WTC11 (cell line): ENCODE measurements around the gene TMEM117. TPM values are rescaled to one million over a fixed set of nuclear protein-coding genes. Genes with fewer than 3 reads are reported as not detected.

Experiments used
- ATAC-seq: fragments of 200-7000 bp; cut with Tn5 transposase; 2 replicates; pipeline ENCODE4 v1.10.0; 2021; ENCODE audit warnings: mild to moderate bottlenecking, moderate library complexity
- CTCF ChIA-PET: fragments of 300-600 bp; sonication (Branson Sonifier 250); formaldehyde crosslinking; loops from one replicate; lab custom pipeline; 2021; ENCODE audit warnings: antibody characterized with exemption; lab: Charles Lee
- POLR2A ChIA-PET: fragments of 350-600 bp; sonication (Branson Sonifier 250); formaldehyde crosslinking; loops from one replicate; lab custom pipeline; 2021; ENCODE audit warnings: antibody characterized with exemption; lab: Charles Lee
- DNase-seq: peaks from one replicate; pipeline ENCODE4 v3.0.0; 2021; ENCODE audit warnings: low spot score
- H3K27ac Mint-ChIP-seq: 2 replicates; pipeline ENCODE4 v1.8.0; 2021; ENCODE audit warnings: mixed read lengths
- H3K27me3 Mint-ChIP-seq: 2 replicates; pipeline ENCODE4 v1.8.0; 2021; ENCODE audit warnings: low read depth, mild to moderate bottlenecking, moderate library complexity, mixed read lengths
- H3K36me3 Mint-ChIP-seq: 2 replicates; pipeline ENCODE4 v1.8.0; 2021; ENCODE audit warnings: mixed read lengths
- H3K4me1 Mint-ChIP-seq: 2 replicates; pipeline ENCODE4 v1.8.0; 2022; ENCODE audit warnings: mixed read lengths
- H3K4me3 Mint-ChIP-seq: 2 replicates; pipeline ENCODE4 v1.8.0; 2021; ENCODE audit warnings: mild to moderate bottlenecking, moderate library complexity, mixed read lengths
- H3K9me3 Mint-ChIP-seq: 2 replicates; pipeline ENCODE4 v1.8.0; 2021; ENCODE audit warnings: mixed read lengths
- CREM ChIP-seq: sonication (generic); formaldehyde crosslinking; IDR thresholded peaks from 2 replicates; pipeline ENCODE4 v1.8.1; 2022; ENCODE audit warnings: mild to moderate bottlenecking, missing genetic modification reagents, moderate library complexity
- ELF4 ChIP-seq: sonication (generic); formaldehyde crosslinking; IDR thresholded peaks from 2 replicates; pipeline ENCODE4 v1.8.1; 2022; ENCODE audit warnings: low read depth, mild to moderate bottlenecking, moderate library complexity, missing genetic modification reagents
- EMX1 ChIP-seq: fragments of 250-450 bp; sonication (Bioruptor Pico); IDR thresholded peaks from 2 replicates; pipeline ENCODE4 v1.8.0; 2021; ENCODE audit warnings: mild to moderate bottlenecking
- ESRRA ChIP-seq: sonication (generic); formaldehyde crosslinking; IDR thresholded peaks from 2 replicates; pipeline ENCODE4 v1.8.1; 2022; ENCODE audit warnings: mild to moderate bottlenecking, missing genetic modification reagents, borderline replicate concordance
- FOXK1 ChIP-seq: sonication (generic); formaldehyde crosslinking; IDR thresholded peaks from 2 replicates; pipeline ENCODE4 v1.8.0; 2022; ENCODE audit warnings: mild to moderate bottlenecking, moderate library complexity, missing genetic modification reagents
- GRHL2 ChIP-seq: fragments of 250-450 bp; sonication (Bioruptor Pico); IDR thresholded peaks from 2 replicates; pipeline ENCODE4 v1.8.0; 2022; ENCODE audit warnings: mild to moderate bottlenecking, moderate library complexity; ENCODE audit not compliant: insufficient replicate concordance, severe bottlenecking
- NFE2L1 ChIP-seq: sonication (generic); formaldehyde crosslinking; IDR thresholded peaks from 2 replicates; pipeline ENCODE4 v1.8.1; 2023; ENCODE audit warnings: missing genetic modification reagents
- NR3C1 ChIP-seq: sonication (generic); formaldehyde crosslinking; conservative IDR thresholded peaks from 2 replicates; pipeline ENCODE4 v1.8.1; 2023; ENCODE audit warnings: low read depth, mild to moderate bottlenecking, missing genetic modification reagents
- SMAD3 ChIP-seq: sonication (generic); formaldehyde crosslinking; IDR thresholded peaks from 2 replicates; pipeline ENCODE4 v1.8.0; 2022; ENCODE audit warnings: missing genetic modification reagents, mild to moderate bottlenecking, borderline replicate concordance
- SOX15 ChIP-seq: fragments of 250-450 bp; sonication (Bioruptor Pico); IDR thresholded peaks from 2 replicates; pipeline ENCODE4 v1.9.0; 2021; ENCODE audit warnings: mild to moderate bottlenecking
- ZNF138 ChIP-seq: sonication (generic); formaldehyde crosslinking; conservative IDR thresholded peaks from 2 replicates; pipeline ENCODE4 v1.8.1; 2022; ENCODE audit warnings: mild to moderate bottlenecking, moderate library complexity, missing genetic modification reagents
- ZNF232 ChIP-seq: sonication (generic); formaldehyde crosslinking; IDR thresholded peaks from 2 replicates; pipeline ENCODE4 v1.8.0; 2022; ENCODE audit warnings: mild to moderate bottlenecking, missing genetic modification reagents
- ZNF263 ChIP-seq: sonication (generic); formaldehyde crosslinking; IDR thresholded peaks from 2 replicates; pipeline ENCODE4 v1.8.1; 2022; ENCODE audit warnings: low read depth, mild to moderate bottlenecking, moderate library complexity, missing genetic modification reagents
- ZNF671 ChIP-seq: fragments of 250-450 bp; sonication (Bioruptor Pico); IDR thresholded peaks from 2 replicates; pipeline ENCODE4 v1.8.0; 2021; ENCODE audit warnings: mild to moderate bottlenecking
- total RNA-seq: library from RNA; stranded (reverse); gene quantifications from 3 replicates; pipeline ENCODE4 v1.2.3, GENCODE V29; 2021
- TF ChIP-seq, protein P1 (sequence below): sonication (generic); formaldehyde crosslinking; IDR thresholded peaks from 2 replicates; pipeline ENCODE4 v1.8.1; 2023; ENCODE audit warnings: mild to moderate bottlenecking, missing genetic modification reagents
- TF ChIP-seq, protein P2 (sequence below): sonication (generic); formaldehyde crosslinking; IDR thresholded peaks from 2 replicates; pipeline ENCODE4 v1.8.1; 2023; ENCODE audit warnings: mild to moderate bottlenecking, missing genetic modification reagents, moderate library complexity
- TF ChIP-seq, protein P3 (sequence below): sonication (generic); formaldehyde crosslinking; conservative IDR thresholded peaks from 2 replicates; pipeline ENCODE4 v1.8.1; 2022; ENCODE audit warnings: mild to moderate bottlenecking, missing genetic modification reagents
- TF ChIP-seq, protein P4 (sequence below): sonication (generic); formaldehyde crosslinking; IDR thresholded peaks from 2 replicates; pipeline ENCODE4 v1.8.0; 2022; ENCODE audit warnings: mild to moderate bottlenecking, missing genetic modification reagents
- TF ChIP-seq, protein P5 (sequence below): fragments of 250-450 bp; sonication (Bioruptor Pico); IDR thresholded peaks from 2 replicates; pipeline ENCODE4 v1.9.0; 2021; ENCODE audit warnings: mild to moderate bottlenecking, borderline replicate concordance

Gene TMEM117
- total RNA-seq, 1 experiment from 2014 or later: 1.5 TPM

DNA sequence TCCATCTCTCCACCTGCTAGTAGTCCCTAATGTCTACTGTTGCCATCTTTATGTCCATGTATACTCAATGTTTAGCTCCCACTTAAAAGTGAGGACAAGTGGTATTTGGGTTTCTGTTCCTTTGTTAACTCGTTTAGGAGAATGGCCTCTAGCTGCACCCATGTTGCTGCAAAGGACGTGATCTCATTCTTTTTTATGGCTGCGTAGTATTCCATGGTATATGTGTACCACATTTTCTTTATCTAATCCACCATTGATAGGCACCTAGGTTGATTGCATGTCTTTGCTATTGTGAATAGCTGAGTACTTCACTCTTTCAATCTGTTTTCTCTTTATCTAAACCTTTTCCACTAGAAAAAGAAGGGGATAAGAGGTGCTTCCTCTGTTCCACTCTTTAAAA lies 130.0 kb downstream of the TMEM117 start:
- Mint-ChIP-seq H3K36me3 (no peaks in the 10 kb centered on the region), H3K27me3 (no peaks in the 10 kb centered on the region), H3K27ac (no peak overlapping the region), H3K9me3 (peaks cover 12% of the 10 kb centered on the region), H3K4me3 (no peak overlapping the region), H3K4me1 (no peaks in the 10 kb centered on the region)
- DNase-seq (no peak), ATAC-seq (no peak)
- ChIA-PET POLR2A (no interaction called here), CTCF (no interaction called here)
- no peak for TF ChIP-seq ZNF138 (CRISPR knock-in tag)
- no peak for TF ChIP-seq ELF4 (CRISPR knock-in tag)
- TF ChIP-seq, protein P1, sequence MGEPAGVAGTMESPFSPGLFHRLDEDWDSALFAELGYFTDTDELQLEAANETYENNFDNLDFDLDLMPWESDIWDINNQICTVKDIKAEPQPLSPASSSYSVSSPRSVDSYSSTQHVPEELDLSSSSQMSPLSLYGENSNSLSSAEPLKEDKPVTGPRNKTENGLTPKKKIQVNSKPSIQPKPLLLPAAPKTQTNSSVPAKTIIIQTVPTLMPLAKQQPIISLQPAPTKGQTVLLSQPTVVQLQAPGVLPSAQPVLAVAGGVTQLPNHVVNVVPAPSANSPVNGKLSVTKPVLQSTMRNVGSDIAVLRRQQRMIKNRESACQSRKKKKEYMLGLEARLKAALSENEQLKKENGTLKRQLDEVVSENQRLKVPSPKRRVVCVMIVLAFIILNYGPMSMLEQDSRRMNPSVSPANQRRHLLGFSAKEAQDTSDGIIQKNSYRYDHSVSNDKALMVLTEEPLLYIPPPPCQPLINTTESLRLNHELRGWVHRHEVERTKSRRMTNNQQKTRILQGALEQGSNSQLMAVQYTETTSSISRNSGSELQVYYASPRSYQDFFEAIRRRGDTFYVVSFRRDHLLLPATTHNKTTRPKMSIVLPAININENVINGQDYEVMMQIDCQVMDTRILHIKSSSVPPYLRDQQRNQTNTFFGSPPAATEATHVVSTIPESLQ (CRISPR knock-in tag): no peak
- TF ChIP-seq EMX1 (CRISPR knock-in tag): no peak
- no peak for TF ChIP-seq FOXK1 (CRISPR knock-in tag)
- TF ChIP-seq ZNF263 (CRISPR knock-in tag): no peak
- no peak for TF ChIP-seq CREM (CRISPR knock-in tag)
- no peak for TF ChIP-seq NFE2L1 (CRISPR knock-in tag)
- no peak for TF ChIP-seq ZNF671 (CRISPR knock-in tag)
- no peak for TF ChIP-seq NR3C1 (CRISPR knock-in tag)

DNA sequence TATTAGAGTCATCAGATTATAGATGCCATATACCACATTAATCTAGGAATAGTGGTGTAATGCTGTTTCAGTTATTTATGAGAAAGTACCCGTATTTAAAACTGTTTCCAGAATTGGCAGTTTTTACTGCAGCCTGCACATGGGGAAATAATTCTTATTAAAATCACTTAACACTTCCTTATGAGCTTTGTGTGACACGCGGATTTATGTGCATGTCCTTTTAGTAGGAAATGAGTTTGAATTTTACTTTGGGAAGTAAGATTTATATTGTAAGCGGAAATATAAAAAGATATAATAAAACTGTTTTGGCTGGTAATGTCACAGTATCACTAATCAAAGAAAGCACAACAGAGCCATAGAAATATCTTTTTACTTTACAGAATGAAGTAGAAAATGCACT lies 132.9 kb downstream of the TMEM117 start:
- H3K27me3 Mint-ChIP-seq: no peaks in the 10 kb centered on the region; the same call in 1 of the 2 replicates
- H3K36me3 Mint-ChIP-seq: peaks cover 10% of the 10 kb centered on the region
- no peak for TF ChIP-seq SOX15 (CRISPR knock-in tag)
- no peak for TF ChIP-seq SMAD3 (CRISPR knock-in tag)
- no peak for TF ChIP-seq NR3C1 (CRISPR knock-in tag)
- TF ChIP-seq, protein P2, sequence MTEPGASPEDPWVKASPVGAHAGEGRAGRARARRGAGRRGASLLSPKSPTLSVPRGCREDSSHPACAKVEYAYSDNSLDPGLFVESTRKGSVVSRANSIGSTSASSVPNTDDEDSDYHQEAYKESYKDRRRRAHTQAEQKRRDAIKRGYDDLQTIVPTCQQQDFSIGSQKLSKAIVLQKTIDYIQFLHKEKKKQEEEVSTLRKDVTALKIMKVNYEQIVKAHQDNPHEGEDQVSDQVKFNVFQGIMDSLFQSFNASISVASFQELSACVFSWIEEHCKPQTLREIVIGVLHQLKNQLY: no peak
- TF ChIP-seq ZNF263 (CRISPR knock-in tag): no peak
- no peak for TF ChIP-seq GRHL2
- TF ChIP-seq, protein P3, sequence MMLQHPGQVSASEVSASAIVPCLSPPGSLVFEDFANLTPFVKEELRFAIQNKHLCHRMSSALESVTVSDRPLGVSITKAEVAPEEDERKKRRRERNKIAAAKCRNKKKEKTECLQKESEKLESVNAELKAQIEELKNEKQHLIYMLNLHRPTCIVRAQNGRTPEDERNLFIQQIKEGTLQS (CRISPR knock-in tag): no peak
- TF ChIP-seq ZNF232 (CRISPR knock-in tag): no peak
- TF ChIP-seq, protein P4, sequence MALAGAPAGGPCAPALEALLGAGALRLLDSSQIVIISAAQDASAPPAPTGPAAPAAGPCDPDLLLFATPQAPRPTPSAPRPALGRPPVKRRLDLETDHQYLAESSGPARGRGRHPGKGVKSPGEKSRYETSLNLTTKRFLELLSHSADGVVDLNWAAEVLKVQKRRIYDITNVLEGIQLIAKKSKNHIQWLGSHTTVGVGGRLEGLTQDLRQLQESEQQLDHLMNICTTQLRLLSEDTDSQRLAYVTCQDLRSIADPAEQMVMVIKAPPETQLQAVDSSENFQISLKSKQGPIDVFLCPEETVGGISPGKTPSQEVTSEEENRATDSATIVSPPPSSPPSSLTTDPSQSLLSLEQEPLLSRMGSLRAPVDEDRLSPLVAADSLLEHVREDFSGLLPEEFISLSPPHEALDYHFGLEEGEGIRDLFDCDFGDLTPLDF: no peak
- TF ChIP-seq, protein P5, sequence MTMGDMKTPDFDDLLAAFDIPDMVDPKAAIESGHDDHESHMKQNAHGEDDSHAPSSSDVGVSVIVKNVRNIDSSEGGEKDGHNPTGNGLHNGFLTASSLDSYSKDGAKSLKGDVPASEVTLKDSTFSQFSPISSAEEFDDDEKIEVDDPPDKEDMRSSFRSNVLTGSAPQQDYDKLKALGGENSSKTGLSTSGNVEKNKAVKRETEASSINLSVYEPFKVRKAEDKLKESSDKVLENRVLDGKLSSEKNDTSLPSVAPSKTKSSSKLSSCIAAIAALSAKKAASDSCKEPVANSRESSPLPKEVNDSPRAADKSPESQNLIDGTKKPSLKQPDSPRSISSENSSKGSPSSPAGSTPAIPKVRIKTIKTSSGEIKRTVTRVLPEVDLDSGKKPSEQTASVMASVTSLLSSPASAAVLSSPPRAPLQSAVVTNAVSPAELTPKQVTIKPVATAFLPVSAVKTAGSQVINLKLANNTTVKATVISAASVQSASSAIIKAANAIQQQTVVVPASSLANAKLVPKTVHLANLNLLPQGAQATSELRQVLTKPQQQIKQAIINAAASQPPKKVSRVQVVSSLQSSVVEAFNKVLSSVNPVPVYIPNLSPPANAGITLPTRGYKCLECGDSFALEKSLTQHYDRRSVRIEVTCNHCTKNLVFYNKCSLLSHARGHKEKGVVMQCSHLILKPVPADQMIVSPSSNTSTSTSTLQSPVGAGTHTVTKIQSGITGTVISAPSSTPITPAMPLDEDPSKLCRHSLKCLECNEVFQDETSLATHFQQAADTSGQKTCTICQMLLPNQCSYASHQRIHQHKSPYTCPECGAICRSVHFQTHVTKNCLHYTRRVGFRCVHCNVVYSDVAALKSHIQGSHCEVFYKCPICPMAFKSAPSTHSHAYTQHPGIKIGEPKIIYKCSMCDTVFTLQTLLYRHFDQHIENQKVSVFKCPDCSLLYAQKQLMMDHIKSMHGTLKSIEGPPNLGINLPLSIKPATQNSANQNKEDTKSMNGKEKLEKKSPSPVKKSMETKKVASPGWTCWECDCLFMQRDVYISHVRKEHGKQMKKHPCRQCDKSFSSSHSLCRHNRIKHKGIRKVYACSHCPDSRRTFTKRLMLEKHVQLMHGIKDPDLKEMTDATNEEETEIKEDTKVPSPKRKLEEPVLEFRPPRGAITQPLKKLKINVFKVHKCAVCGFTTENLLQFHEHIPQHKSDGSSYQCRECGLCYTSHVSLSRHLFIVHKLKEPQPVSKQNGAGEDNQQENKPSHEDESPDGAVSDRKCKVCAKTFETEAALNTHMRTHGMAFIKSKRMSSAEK (CRISPR knock-in tag): no peak
- no peak for TF ChIP-seq ESRRA (CRISPR knock-in tag)
- peaks cover 29% of the 10 kb centered on the region for H3K9me3 Mint-ChIP-seq
- H3K4me1 Mint-ChIP-seq: peaks cover 10% of the 10 kb centered on the region
- ChIA-PET POLR2A (no interaction called here), CTCF (no interaction called here)
- ATAC-seq (no peak), DNase-seq (no peak)
- H3K4me3 Mint-ChIP-seq: no peak overlapping the region
- no peak overlapping the region for H3K27ac Mint-ChIP-seq
